ENCODE results near the gene ZNF654.

The ZNF654 gene

GRCh38 chr3:88034491-88035275 is 24.4 kb upstream of the ZNF654 start:
- TF ChIP-seq TARDBP (IDR thresholded peaks at IDR 0.05) (no peak), NFRKB (IDR thresholded peaks at IDR 0.05) (no peak)
- DNase-seq (ENCODE audit: extremely low spot score) = no peak
- CTCF ChIA-PET = no interaction called here
- POLR2A ChIA-PET = interaction anchor here (1.1 kb wide), 1 partner anchor 25 kb away, joined by 3 read pairs; no protein-coding TSS in a partner anchor

- TF ChIP-seq ELF4 (IDR thresholded peaks at IDR 0.05) (no peak), ARNT (IDR thresholded peaks at IDR 0.05) (no peak), FOXA1 (IDR thresholded peaks at IDR 0.05) (no peak), HDGF (IDR thresholded peaks at IDR 0.05; ENCODE audit: borderline replicate concordance) (no peak)
- DNase-seq (ENCODE audit: extremely low spot score) = no peak
- CTCF ChIA-PET = no interaction called here
- POLR2A ChIA-PET = no interaction called here
These were observed 22.8 kb upstream of the ZNF654 start for GRCh38 chr3:88036221-88036620.

- TF ChIP-seq CTBP1 (IDR thresholded peaks at IDR 0.05; ENCODE audit: borderline replicate concordance) (no peak), ZNF384 (IDR thresholded peaks at IDR 0.05) (no peak), L3MBTL2 (conservative IDR thresholded peaks at IDR 0.05) (no peak), BHLHE40 (IDR thresholded peaks at IDR 0.05; ENCODE audit: borderline replicate concordance) (no peak), FOXA1 (IDR thresholded peaks at IDR 0.05) (no peak), FOXM1 (IDR thresholded peaks at IDR 0.05; ENCODE audit: borderline replicate concordance) (no peak), NFRKB (IDR thresholded peaks at IDR 0.05) (no peak), SUZ12 (IDR thresholded peaks at IDR 0.05) (no peak), TARDBP (IDR thresholded peaks at IDR 0.05) (no peak), ELF4 (IDR thresholded peaks at IDR 0.05) (no peak), ARNT (IDR thresholded peaks at IDR 0.05) (no peak), PKNOX1 (IDR thresholded peaks at IDR 0.05) (no peak), LEF1 (IDR thresholded peaks at IDR 0.05; ENCODE audit: borderline replicate concordance) (no peak), SP1 (IDR thresholded peaks at IDR 0.05) (no peak), HDGF (IDR thresholded peaks at IDR 0.05; ENCODE audit: borderline replicate concordance) (no peak)
- ChIA-PET POLR2A (no interaction called here), CTCF (no interaction called here)
- no peak for DNase-seq (ENCODE audit: extremely low spot score)
These were observed 20.5 kb upstream of the ZNF654 start for GRCh38 chr3:88038566-88038965.

GRCh38 chr3:88040529-88040928 is 18.5 kb upstream of the ZNF654 start:
- POLR2A ChIA-PET = no interaction called here
- no peak for TF ChIP-seq LEF1 (IDR thresholded peaks at IDR 0.05; ENCODE audit: borderline replicate concordance)
- no peak for TF ChIP-seq ARNT (IDR thresholded peaks at IDR 0.05)
- TF ChIP-seq L3MBTL2 (conservative IDR thresholded peaks at IDR 0.05) = no peak
- no peak for TF ChIP-seq NFRKB (IDR thresholded peaks at IDR 0.05)
- TF ChIP-seq CTBP1 (IDR thresholded peaks at IDR 0.05; ENCODE audit: borderline replicate concordance) = no peak
- no peak for TF ChIP-seq ELF4 (IDR thresholded peaks at IDR 0.05)
- no peak for TF ChIP-seq FOXM1 (IDR thresholded peaks at IDR 0.05; ENCODE audit: borderline replicate concordance)
- no peak for TF ChIP-seq TARDBP (IDR thresholded peaks at IDR 0.05)
- no peak for TF ChIP-seq BHLHE40 (IDR thresholded peaks at IDR 0.05; ENCODE audit: borderline replicate concordance)
- TF ChIP-seq HDGF (IDR thresholded peaks at IDR 0.05; ENCODE audit: borderline replicate concordance) = no peak
- no peak for TF ChIP-seq FOXK2 (IDR thresholded peaks at IDR 0.05)
- no peak for TF ChIP-seq FOXA1 (IDR thresholded peaks at IDR 0.05)
- no peak for TF ChIP-seq SP1 (IDR thresholded peaks at IDR 0.05)
- no peak for TF ChIP-seq SUZ12 (IDR thresholded peaks at IDR 0.05)
- CTCF ChIA-PET = no interaction called here
- DNase-seq (ENCODE audit: extremely low spot score) = no peak

- TF ChIP-seq ELF4 (IDR thresholded peaks at IDR 0.05) (no peak), PKNOX1 (IDR thresholded peaks at IDR 0.05) (no peak), SP1 (IDR thresholded peaks at IDR 0.05) (no peak), BHLHE40 (IDR thresholded peaks at IDR 0.05; ENCODE audit: borderline replicate concordance) (no peak), ARNT (IDR thresholded peaks at IDR 0.05) (no peak), FOXA1 (IDR thresholded peaks at IDR 0.05) (no peak), HDGF (IDR thresholded peaks at IDR 0.05; ENCODE audit: borderline replicate concordance) (no peak), ZNF384 (IDR thresholded peaks at IDR 0.05) (no peak), FOXK2 (IDR thresholded peaks at IDR 0.05) (no peak), NFRKB (IDR thresholded peaks at IDR 0.05) (no peak), TARDBP (IDR thresholded peaks at IDR 0.05) (no peak), FOXM1 (IDR thresholded peaks at IDR 0.05; ENCODE audit: borderline replicate concordance) (no peak), SUZ12 (IDR thresholded peaks at IDR 0.05) (no peak), L3MBTL2 (conservative IDR thresholded peaks at IDR 0.05) (no peak), LEF1 (IDR thresholded peaks at IDR 0.05; ENCODE audit: borderline replicate concordance) (no peak), CTBP1 (IDR thresholded peaks at IDR 0.05; ENCODE audit: borderline replicate concordance) (no peak)
- ChIA-PET CTCF (no interaction called here), POLR2A (no interaction called here)
- no peak for DNase-seq (ENCODE audit: extremely low spot score)
These were observed 18.1 kb upstream of the ZNF654 start for GRCh38 chr3:88041005-88041404.

GRCh38 chr3:88044411-88044810 is 14.6 kb upstream of the ZNF654 start:
- DNase-seq (ENCODE audit: extremely low spot score) = no peak
- ChIA-PET POLR2A (no interaction called here), CTCF (no interaction called here)
- TF ChIP-seq HDGF (IDR thresholded peaks at IDR 0.05; ENCODE audit: borderline replicate concordance) (no peak), FOXM1 (IDR thresholded peaks at IDR 0.05; ENCODE audit: borderline replicate concordance) (no peak), FOXK2 (IDR thresholded peaks at IDR 0.05) (no peak), NFRKB (IDR thresholded peaks at IDR 0.05) (no peak), FOXA1 (IDR thresholded peaks at IDR 0.05) (no peak), PKNOX1 (IDR thresholded peaks at IDR 0.05) (no peak), L3MBTL2 (conservative IDR thresholded peaks at IDR 0.05) (no peak), SUZ12 (IDR thresholded peaks at IDR 0.05) (no peak), BHLHE40 (IDR thresholded peaks at IDR 0.05; ENCODE audit: borderline replicate concordance) (no peak), ZNF384 (IDR thresholded peaks at IDR 0.05) (no peak), ELF4 (IDR thresholded peaks at IDR 0.05) (no peak), ARNT (IDR thresholded peaks at IDR 0.05) (no peak), SP1 (IDR thresholded peaks at IDR 0.05) (no peak)
